Mucosa of descending colon (tissue), 3 donors: ENCODE data around the gene MRPL2. TPM values are rescaled to one million over a fixed set of nuclear protein-coding genes. Genes with fewer than 3 reads are reported as not detected.
"Not testable (repeated sequence)": the region's sequence is repeated elsewhere in the genome, so short reads cannot be mapped to it uniquely, and the experiment has no call there.

Experiments used
- ATAC-seq: fragments of 200-7000 bp; cut with Tn5 transposase; one replicate; pipeline ENCODE4 v1.9.1; 2020; ENCODE audit warnings: mild to moderate bottlenecking, moderate library complexity
- DNase-seq, 3 donors: peaks; one replicate each; pipeline ENCODE4 v3.0.0-alpha.2; 2020
- H3K36me3 ChIP-seq: fragments of 200-600 bp; one replicate; pipeline ENCODE4 v1.8.0; 2021; ENCODE audit warnings: low read depth, mild to moderate bottlenecking
- H3K4me1 ChIP-seq: fragments of 200-600 bp; one replicate; pipeline ENCODE4 v1.8.0; 2021; ENCODE audit warnings: low read depth, mild to moderate bottlenecking
- H3K4me3 ChIP-seq: fragments of 200-600 bp; one replicate; pipeline ENCODE4 v1.8.0; 2021; ENCODE audit warnings: mild to moderate bottlenecking
- H3K9me3 ChIP-seq: fragments of 200-600 bp; one replicate; pipeline ENCODE4 v1.8.0; 2021; ENCODE audit warnings: mild to moderate bottlenecking
- CTCF ChIP-seq: fragments of 200-600 bp; IDR thresholded peaks from one replicate; pipeline ENCODE4 v1.8.0; 2022; ENCODE audit warnings: antibody characterized with exemption, mild to moderate bottlenecking
- intact Hi-C, 2 donors: fragments of 100-400 bp; cut with DNase I in 1 of 2; cut with micrococcal nuclease in 1 of 2; formaldehyde crosslinking; loops; one replicate each; pipeline versions ENCODE4 v1.11.0 to v1.11.1; 2022; cut with DNase I, micrococcal nuclease
- total RNA-seq, 3 donors: library from RNA; stranded (reverse); fragmentation: NEBNext Ultra II Directional in 2 of 3; extraction: Animal tissue kit (Norgen Biotek cat#: 25700) in 2 of 3; gene quantifications; one replicate each; pipeline versions ENCODE4 v1.2.1 to v1.2.4, GENCODE V29; 2021 to 2023
- donor health status: DM: no; HTN: no; CAD: no; lungs with moderate emphysema.
- donor health status: DM: no; HTN: no; CAD: no.
- donor health status: DM: no; HTN: yes; CAD: no.

The MRPL2 gene
- total RNA-seq, 3 donors from 2014 or later = 58.7 to 82.8 (median 75.2) TPM

DNA sequence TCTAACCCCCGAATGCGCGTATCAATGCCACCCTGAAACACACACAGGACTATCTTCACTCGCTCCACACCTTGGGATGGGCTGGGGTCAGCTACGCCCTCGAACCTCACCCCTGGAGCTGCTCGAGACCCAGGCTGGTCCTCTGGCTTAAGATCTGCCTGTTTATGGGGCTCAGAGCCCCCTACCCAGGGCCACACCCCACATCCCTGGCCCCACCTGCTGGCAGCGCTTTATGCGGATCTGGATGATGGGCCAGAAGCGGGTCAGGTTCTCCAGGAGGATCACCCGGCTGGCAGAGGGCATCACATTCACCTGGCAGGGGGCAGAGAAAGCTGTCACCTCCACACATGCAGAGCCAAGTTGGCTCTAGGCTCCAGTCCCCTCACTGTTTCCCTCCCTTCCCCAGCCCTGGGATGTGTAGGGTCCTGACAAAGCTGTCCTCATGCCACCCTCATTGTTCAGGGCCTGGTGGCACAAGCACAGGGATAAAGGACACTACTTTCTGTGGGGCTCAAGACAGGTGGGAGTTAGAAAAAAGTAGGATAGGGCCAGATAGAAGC, 13.8 kb downstream of the MRPL2 start:
- no peak for TF ChIP-seq CTCF
- no peak for ATAC-seq
- Histone ChIP-seq H3K9me3 (no peaks in the 10 kb centered on the region), H3K4me3 (no peak overlapping the region), H3K36me3 (no peaks in the 10 kb centered on the region), H3K4me1 (no peaks in the 10 kb centered on the region)
- intact Hi-C loops = no loop called here
- DNase-seq = no peak

DNA sequence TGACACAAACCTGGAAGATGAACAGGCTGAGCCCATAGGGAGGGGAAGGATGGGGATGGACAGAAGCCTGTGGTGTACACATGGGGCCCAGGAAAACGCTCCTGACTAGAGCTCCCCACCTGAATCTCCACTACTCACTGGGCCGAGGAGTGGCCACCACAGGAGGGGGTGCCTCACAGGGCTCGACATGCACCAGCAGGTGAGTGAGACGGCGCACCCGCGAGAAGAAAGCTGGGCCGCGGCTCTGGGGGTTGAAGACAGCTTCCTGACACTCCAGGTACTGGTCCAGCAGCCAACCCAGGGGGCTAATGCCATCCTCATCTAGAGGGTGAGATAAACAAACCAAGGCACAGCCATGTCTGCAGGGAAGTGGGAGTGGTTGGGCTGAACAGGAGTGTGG, 15.9 kb downstream of the MRPL2 start:
- no peaks in the 10 kb centered on the region for H3K36me3 ChIP-seq
- no peak overlapping the region for H3K4me3 ChIP-seq
- TF ChIP-seq CTCF = no peak
- intact Hi-C loops = no loop called here
- DNase-seq = no peak
- ATAC-seq = no peak
- no peaks in the 10 kb centered on the region for H3K9me3 ChIP-seq
- no peaks in the 10 kb centered on the region for H3K4me1 ChIP-seq

- H3K4me3 ChIP-seq, H3K36me3 ChIP-seq, H3K9me3 ChIP-seq, DNase-seq, intact Hi-C loops, ATAC-seq, H3K4me1 ChIP-seq: not testable (repeated sequence)
Observed at GRCh38 chr6:43041475-43041874, 17.8 kb downstream of the MRPL2 start.

GRCh38 chr6:43040542-43041257, 18.5 kb downstream of the MRPL2 start:
- DNase-seq (no peak), ATAC-seq (no peak)
- Histone ChIP-seq H3K9me3 (no peaks in the 10 kb centered on the region), H3K4me1 (no peaks in the 10 kb centered on the region), H3K4me3 (no peak overlapping the region), H3K36me3 (no peaks in the 10 kb centered on the region)
- intact Hi-C loops = no loop called here
- TF ChIP-seq CTCF = no peak

- no peak overlapping the region for H3K4me3 ChIP-seq
- no peak for TF ChIP-seq CTCF
- H3K4me1 ChIP-seq = no peaks in the 10 kb centered on the region
- ATAC-seq (no peak), DNase-seq (no peak)
- intact Hi-C loops = no loop called here
- no peaks in the 10 kb centered on the region for H3K9me3 ChIP-seq
- no peaks in the 10 kb centered on the region for H3K36me3 ChIP-seq
Observed at GRCh38 chr6:43038727-43039126, 20.5 kb downstream of the MRPL2 start.

DNA sequence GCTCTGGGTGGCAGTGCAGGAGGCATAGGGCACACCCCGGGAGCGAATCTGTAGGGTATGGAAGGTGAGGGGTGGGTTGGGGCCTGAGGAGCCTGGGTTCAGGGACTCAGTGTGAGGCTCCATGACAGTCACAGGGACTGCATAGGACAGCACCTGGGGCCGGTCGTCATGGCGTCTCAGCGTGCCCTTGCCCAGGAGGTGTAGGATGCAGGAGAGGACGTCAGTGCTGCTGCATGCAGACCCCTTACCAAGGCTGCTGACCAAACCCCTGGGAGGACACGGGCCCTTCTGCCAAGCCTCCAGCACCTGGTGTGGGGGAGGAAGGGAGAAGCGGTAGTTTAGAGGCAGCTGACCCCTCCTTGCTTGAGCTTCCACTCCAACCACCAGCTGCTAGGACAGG, 21.5 kb downstream of the MRPL2 start:
- Histone ChIP-seq H3K4me1 (no peaks in the 10 kb centered on the region), H3K4me3 (no peak overlapping the region), H3K9me3 (no peaks in the 10 kb centered on the region), H3K36me3 (no peaks in the 10 kb centered on the region)
- no peak for TF ChIP-seq CTCF
- no peak for DNase-seq
- intact Hi-C loops = no loop called here
- ATAC-seq = no peak
